ENCODE data around the gene HOXA5.

HOXA5 gene

DNA sequence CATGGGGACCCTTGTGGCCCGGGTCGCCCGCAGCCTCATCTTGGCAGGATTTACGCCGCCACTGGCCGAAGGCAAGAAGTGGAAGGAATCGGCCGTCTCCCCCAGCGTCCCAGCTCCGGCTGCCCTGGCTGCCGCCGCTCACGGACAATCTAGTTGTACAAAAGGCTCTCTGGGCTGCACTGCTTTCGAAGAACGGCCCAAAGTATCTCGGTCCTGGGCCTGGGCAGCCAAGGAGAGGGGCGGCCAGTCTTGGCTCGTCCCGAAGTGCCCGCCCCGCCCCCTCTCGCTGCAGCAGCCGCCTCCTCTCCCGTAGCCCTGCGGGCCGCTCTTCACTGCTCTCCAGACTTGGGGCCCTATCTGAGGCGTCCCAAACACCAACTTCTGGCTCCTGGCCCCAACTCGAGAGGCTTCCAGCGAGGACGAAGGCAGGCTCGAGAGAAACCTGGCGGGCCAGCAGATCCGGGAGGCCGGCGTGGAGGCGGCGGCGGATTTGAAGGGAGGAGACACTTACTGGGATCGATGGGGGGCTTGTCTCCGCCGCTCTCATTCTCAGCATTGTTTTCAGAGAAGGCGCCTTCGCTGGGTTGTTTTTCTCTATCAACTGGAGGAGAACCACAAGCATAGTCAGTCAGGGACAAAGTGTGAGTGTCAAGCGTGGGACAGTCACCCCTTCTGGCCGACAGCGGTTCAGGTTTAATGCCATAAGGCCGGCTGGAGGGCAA, 21.0 kb upstream of the HOXA5 start:
- Histone ChIP-seq H3K9ac (ENCODE audit: low read length in 5 of 5) (peak overlapping the region; percentile 6 to 89 (median 79)), H3K27me3 (ENCODE audit: control insufficient read depth in 5 of 5, insufficient read depth in 4 of 5, low read length in 5 of 5) (peaks cover 0 to 10% (median 2%) of the 10 kb centered on the region in 5 donors), H3K4me3 (ENCODE audit: low read depth in 1 of 5, low read length in 5 of 5) (peak overlapping the region; percentile 80 to 84 (median 81)), H3K27ac (ENCODE audit: low read depth, low read length) (peak overlapping the region; percentile 98), H3K9me3 (ENCODE audit: control insufficient read depth in 5 of 5, low read length in 5 of 5) (no peaks in the 10 kb centered on the region), H3K36me3 (ENCODE audit: control insufficient read depth in 5 of 5, insufficient read depth in 5 of 5, low read length in 5 of 5) (no peaks in the 10 kb centered on the region), H3K4me1 (ENCODE audit: control insufficient read depth in 5 of 5, insufficient read depth in 5 of 5, low read length in 5 of 5) (peaks cover 0 to 94% (median 92%) of the 10 kb centered on the region in 5 donors)

DNA sequence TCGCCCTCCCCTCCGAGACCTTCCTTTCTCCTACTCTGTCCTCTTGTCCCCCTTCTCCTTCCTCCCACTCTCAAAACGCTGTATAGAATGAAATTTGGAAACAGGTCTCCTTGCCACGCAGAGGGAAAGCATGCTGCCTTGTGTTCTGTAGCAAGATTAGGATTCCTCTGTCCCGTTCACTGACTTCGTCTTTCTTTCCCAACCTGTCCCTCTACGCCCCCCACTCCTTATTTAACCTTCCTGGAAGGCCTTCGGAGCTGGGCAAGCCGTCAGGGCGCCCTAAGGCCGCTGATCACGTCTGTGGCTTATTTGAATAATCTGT, 20.5 kb upstream of the HOXA5 start:
- peak overlapping the region; percentile 6 to 89 (median 73) for H3K9ac ChIP-seq (ENCODE audit: low read length in 5 of 5)
- H3K27ac ChIP-seq (ENCODE audit: low read depth, low read length) = peak overlapping the region; percentile 98
- peak overlapping the region; percentile 80 to 84 (median 81) for H3K4me3 ChIP-seq (ENCODE audit: low read depth in 1 of 5, low read length in 5 of 5)
- H3K9me3 ChIP-seq (ENCODE audit: control insufficient read depth in 5 of 5, low read length in 5 of 5) = no peaks in the 10 kb centered on the region
- H3K27me3 ChIP-seq (ENCODE audit: control insufficient read depth in 5 of 5, insufficient read depth in 4 of 5, low read length in 5 of 5) = peaks cover 0 to 11% (median 0%) of the 10 kb centered on the region in 5 donors
- peaks cover 0 to 90% (median 86%) of the 10 kb centered on the region in 5 donors for H3K4me1 ChIP-seq (ENCODE audit: control insufficient read depth in 5 of 5, insufficient read depth in 5 of 5, low read length in 5 of 5)
- no peaks in the 10 kb centered on the region for H3K36me3 ChIP-seq (ENCODE audit: control insufficient read depth in 5 of 5, insufficient read depth in 5 of 5, low read length in 5 of 5)

DNA sequence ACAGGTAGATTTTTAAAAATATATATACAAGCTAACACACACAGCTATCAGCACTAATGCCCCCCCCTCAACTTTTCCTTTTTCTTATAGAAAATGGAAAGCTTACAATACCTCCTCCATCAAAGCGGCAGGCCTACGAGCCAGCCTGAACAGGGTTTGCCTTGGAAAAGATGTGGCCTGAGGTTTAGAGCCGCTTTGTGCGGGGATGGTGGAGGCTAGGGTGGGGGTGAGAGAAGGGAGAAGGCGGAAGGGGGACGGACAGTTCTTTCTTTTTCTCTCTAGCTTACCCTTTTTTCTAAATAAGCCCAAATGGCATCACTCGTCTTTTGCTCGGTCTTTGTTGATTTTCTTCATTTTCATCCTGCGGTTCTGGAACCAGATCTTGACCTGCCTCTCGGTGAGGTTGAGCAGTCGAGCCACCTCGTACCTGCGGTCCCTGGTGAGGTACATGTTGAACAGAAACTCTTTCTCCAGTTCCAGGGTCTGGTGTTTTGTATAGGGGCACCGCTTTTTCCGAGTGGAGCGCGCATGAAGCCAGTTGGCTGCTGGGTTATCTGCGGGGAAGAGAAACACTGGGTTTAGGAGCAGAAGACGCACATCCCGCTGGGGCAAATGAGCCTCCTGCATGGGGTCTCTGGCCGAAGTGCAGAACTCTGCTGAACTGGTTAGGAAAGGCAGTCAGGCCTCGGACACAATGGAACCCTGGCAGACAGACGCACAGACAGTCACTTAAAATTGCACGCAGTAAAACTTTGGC, 20.0 kb upstream of the HOXA5 start:
- peak overlapping the region; percentile 98 for H3K27ac ChIP-seq (ENCODE audit: low read depth, low read length)
- peak overlapping the region; percentile 80 to 84 (median 81) for H3K4me3 ChIP-seq (ENCODE audit: low read depth in 1 of 5, low read length in 5 of 5)
- H3K9me3 ChIP-seq (ENCODE audit: control insufficient read depth in 5 of 5, low read length in 5 of 5) = no peaks in the 10 kb centered on the region
- peaks cover 0 to 10% (median 0%) of the 10 kb centered on the region in 5 donors for H3K27me3 ChIP-seq (ENCODE audit: control insufficient read depth in 5 of 5, insufficient read depth in 4 of 5, low read length in 5 of 5)
- no peaks in the 10 kb centered on the region for H3K36me3 ChIP-seq (ENCODE audit: control insufficient read depth in 5 of 5, insufficient read depth in 5 of 5, low read length in 5 of 5)
- H3K4me1 ChIP-seq (ENCODE audit: control insufficient read depth in 5 of 5, insufficient read depth in 5 of 5, low read length in 5 of 5) = peaks cover 0 to 84% (median 81%) of the 10 kb centered on the region in 5 donors
- peak overlapping the region; percentile 6 to 89 (median 73) for H3K9ac ChIP-seq (ENCODE audit: low read length in 5 of 5)

DNA sequence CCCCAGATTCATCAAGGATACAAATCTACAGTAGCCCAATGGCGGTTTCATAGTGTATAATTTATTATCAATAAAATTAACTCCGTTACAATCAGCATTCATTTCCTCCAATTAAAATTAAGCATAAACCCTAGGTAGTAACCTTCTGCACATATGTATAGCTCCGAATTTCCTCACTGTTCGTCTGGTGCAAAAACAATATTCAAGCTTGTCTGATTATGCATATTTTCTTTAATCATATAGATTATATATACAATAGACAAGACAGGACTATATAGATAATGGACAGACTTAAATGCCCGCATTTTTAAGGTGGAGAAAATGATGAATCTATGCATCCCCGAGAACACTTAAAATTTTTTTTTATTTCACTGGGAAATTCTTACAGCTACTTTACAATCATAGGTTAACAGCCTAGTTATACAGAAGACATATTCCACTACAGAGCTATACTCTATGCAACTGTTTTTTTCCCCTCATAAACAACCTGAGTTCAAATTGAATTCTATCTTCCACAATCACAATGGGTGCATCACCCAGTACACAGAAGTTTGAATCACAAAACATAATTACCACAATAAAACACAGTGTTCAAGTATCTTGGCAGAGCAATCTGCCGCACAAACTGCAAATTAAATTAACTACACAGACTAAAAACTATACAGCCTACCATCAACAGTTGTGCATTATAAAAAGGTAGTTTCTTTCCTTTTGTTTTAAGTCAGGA, 19.2 kb upstream of the HOXA5 start:
- Histone ChIP-seq H3K36me3 (ENCODE audit: control insufficient read depth in 5 of 5, insufficient read depth in 5 of 5, low read length in 5 of 5) (no peaks in the 10 kb centered on the region), H3K4me3 (ENCODE audit: low read depth in 1 of 5, low read length in 5 of 5) (peak overlapping the region in 4 of 5 donors; percentile 80 to 84 (median 81)), H3K9ac (ENCODE audit: low read length in 5 of 5) (peak overlapping the region in 2 of 5 donors; percentile 88 to 89), H3K27me3 (ENCODE audit: control insufficient read depth in 5 of 5, insufficient read depth in 4 of 5, low read length in 5 of 5) (peaks cover 0 to 8% (median 0%) of the 10 kb centered on the region in 5 donors), H3K27ac (ENCODE audit: low read depth, low read length) (peak overlapping the region; percentile 98), H3K4me1 (ENCODE audit: control insufficient read depth in 5 of 5, insufficient read depth in 5 of 5, low read length in 5 of 5) (peaks cover 0 to 77% (median 73%) of the 10 kb centered on the region in 5 donors), H3K9me3 (ENCODE audit: control insufficient read depth in 5 of 5, low read length in 5 of 5) (no peaks in the 10 kb centered on the region)

DNA sequence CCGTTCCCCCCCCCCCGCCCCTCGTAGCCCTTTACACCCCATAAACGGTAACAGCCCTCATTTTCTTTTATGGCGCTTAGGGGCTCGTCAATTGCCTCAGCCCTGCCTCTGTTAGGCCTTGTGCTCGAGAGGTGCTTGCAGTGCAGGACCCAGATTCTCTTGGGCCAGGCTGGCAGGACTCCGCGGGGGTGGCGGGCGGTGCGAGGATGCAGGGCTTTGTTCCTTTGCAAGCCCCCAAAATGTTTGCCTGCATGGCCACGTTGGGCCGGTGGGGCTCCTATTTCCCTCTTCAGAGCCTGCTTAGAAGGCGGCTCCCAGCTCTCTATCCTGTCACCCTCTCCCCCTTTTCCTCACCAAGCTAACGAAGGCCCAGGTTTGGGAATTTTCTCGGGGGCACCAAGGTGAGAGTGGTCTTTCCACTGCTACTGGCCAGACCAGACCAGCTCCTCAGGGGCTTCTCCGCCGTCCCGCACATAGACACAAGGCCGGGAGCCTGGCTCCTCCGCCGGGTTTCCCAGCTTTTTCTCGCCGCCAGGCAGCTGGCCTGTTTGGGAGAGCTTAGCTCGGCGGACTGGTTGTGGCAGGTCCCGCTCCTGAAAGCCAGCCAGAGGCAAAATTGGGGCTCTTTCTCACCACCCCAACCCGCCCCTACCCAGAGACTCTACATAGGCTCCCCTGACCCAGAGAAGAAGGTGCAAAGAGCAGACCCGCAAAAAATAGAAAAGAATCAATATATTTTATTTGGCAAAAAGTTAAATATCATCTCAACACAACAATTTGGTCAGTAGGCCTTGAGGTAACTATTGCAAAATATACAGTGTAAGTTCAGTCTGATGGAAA, 18.5 kb upstream of the HOXA5 start:
- no peaks in the 10 kb centered on the region for H3K9me3 ChIP-seq (ENCODE audit: control insufficient read depth in 5 of 5, low read length in 5 of 5)
- peak overlapping the region in 2 of 5 donors; percentile 88 to 89 for H3K9ac ChIP-seq (ENCODE audit: low read length in 5 of 5)
- H3K4me3 ChIP-seq (ENCODE audit: low read depth in 1 of 5, low read length in 5 of 5) = peak overlapping the region in 3 of 5 donors; percentile 15 to 80 (median 29)
- peaks cover 0 to 8% (median 0%) of the 10 kb centered on the region in 5 donors for H3K27me3 ChIP-seq (ENCODE audit: control insufficient read depth in 5 of 5, insufficient read depth in 4 of 5, low read length in 5 of 5)
- no peaks in the 10 kb centered on the region for H3K36me3 ChIP-seq (ENCODE audit: control insufficient read depth in 5 of 5, insufficient read depth in 5 of 5, low read length in 5 of 5)
- H3K4me1 ChIP-seq (ENCODE audit: control insufficient read depth in 5 of 5, insufficient read depth in 5 of 5, low read length in 5 of 5) = peaks cover 0 to 74% (median 68%) of the 10 kb centered on the region in 5 donors
- peak overlapping the region; percentile 70 for H3K27ac ChIP-seq (ENCODE audit: low read depth, low read length)

DNA sequence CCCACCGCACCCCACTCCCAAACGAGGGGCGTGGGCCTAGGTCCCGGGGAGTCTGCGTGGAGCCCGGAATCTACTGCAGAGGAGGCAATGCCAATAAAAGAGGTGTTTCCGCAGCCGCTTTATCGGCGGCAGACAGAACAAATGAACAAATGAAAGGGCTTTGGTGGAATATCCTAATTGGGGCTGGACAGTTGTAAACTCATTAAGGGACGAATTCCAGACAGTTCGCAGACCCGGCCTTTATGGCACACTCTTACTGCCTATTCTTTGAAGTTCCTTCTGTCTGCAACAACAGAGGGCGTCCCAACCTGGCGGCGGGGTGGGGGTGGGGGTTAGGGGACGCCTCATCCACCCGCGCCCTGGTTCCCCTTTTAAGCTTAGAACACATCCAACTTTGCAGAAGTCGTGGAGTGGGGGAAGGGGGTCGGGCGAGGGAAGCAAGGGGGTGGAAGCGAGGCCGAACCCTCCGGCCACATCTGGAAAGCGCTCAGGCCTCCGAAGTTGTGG, 17.8 kb upstream of the HOXA5 start:
- peak overlapping the region; percentile 69 for H3K27ac ChIP-seq (ENCODE audit: low read depth, low read length)
- H3K9ac ChIP-seq (ENCODE audit: low read length in 5 of 5) = peak overlapping the region in 2 of 5 donors; percentile 53 to 76
- no peaks in the 10 kb centered on the region for H3K9me3 ChIP-seq (ENCODE audit: control insufficient read depth in 5 of 5, low read length in 5 of 5)
- no peaks in the 10 kb centered on the region for H3K36me3 ChIP-seq (ENCODE audit: control insufficient read depth in 5 of 5, insufficient read depth in 5 of 5, low read length in 5 of 5)
- H3K27me3 ChIP-seq (ENCODE audit: control insufficient read depth in 5 of 5, insufficient read depth in 4 of 5, low read length in 5 of 5) = peaks cover 0 to 8% (median 0%) of the 10 kb centered on the region in 5 donors
- peaks cover 0 to 70% (median 63%) of the 10 kb centered on the region in 5 donors for H3K4me1 ChIP-seq (ENCODE audit: control insufficient read depth in 5 of 5, insufficient read depth in 5 of 5, low read length in 5 of 5)
- H3K4me3 ChIP-seq (ENCODE audit: low read depth in 1 of 5, low read length in 5 of 5) = peak overlapping the region; percentile 65 to 86 (median 79)

DNA sequence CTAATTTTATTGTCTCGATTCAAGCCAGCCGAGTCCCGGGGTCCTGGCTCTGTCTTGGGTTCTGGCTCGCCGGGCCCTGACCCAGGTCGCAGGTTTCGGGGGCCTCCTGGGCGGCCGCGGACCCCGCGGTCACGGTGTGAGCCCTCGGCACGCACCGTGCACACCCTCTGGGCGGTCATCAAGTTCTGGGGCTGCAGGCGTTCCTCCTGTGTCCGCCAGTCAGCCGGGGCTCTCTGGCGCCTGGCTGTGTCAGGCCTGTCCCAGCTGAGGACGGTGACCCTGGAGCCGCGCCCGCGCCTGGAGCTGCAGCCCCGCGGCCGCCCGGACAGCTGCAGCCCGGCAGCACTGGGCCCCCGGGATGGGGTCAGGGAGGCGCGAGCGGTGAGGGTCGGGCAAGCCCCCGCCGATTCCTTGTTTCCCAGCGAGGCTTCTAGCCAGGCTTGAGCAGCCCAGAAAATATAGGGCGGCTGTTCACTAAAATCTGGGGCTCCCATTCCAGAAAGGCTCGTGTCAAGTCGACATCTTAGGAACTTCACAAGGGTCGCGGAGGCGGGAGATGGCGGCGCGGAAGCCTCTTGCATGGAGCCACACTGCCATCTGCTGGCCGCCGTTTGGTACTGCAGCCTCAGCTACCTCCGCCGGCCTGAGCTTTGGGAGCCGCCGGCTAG, 17.2 kb upstream of the HOXA5 start:
- Histone ChIP-seq H3K4me3 (ENCODE audit: low read depth in 1 of 5, low read length in 5 of 5) (peak overlapping the region; percentile 59 to 86 (median 79)), H3K27ac (ENCODE audit: low read depth, low read length) (peak overlapping the region; percentile 69), H3K27me3 (ENCODE audit: control insufficient read depth in 5 of 5, insufficient read depth in 4 of 5, low read length in 5 of 5) (peaks cover 0 to 8% (median 0%) of the 10 kb centered on the region in 5 donors), H3K9ac (ENCODE audit: low read length in 5 of 5) (peak overlapping the region in 4 of 5 donors; percentile 37 to 76 (median 58)), H3K9me3 (ENCODE audit: control insufficient read depth in 5 of 5, low read length in 5 of 5) (no peaks in the 10 kb centered on the region), H3K4me1 (ENCODE audit: control insufficient read depth in 5 of 5, insufficient read depth in 5 of 5, low read length in 5 of 5) (peaks cover 0 to 70% (median 62%) of the 10 kb centered on the region in 5 donors), H3K36me3 (ENCODE audit: control insufficient read depth in 5 of 5, insufficient read depth in 5 of 5, low read length in 5 of 5) (no peaks in the 10 kb centered on the region)

DNA sequence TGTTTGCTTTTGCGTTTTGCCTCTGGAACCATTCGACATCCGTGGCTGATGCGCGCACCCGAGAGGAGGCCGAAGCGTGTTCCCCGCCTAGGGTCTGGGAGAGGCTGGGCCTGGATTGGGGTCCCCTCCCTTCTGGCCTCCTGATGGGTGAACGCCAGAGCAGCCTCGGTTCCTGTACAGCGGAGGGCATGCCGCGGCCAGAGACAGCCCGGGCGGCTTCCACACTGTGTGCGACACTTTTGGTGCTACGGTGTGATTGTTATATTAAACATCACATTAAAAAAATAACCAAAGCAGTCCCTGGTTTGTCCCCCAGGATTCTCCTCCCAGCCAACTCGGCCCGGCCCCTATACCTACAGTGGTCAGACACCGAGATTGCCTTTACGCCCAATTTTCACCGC, 16.7 kb upstream of the HOXA5 start:
- Histone ChIP-seq H3K27ac (ENCODE audit: low read depth, low read length) (peak overlapping the region; percentile 69), H3K9ac (ENCODE audit: low read length in 5 of 5) (peak overlapping the region in 4 of 5 donors; percentile 37 to 72 (median 58)), H3K27me3 (ENCODE audit: control insufficient read depth in 5 of 5, insufficient read depth in 4 of 5, low read length in 5 of 5) (peaks cover 0 to 13% (median 0%) of the 10 kb centered on the region in 5 donors), H3K9me3 (ENCODE audit: control insufficient read depth in 5 of 5, low read length in 5 of 5) (no peaks in the 10 kb centered on the region), H3K4me3 (ENCODE audit: low read depth in 1 of 5, low read length in 5 of 5) (peak overlapping the region; percentile 44 to 86 (median 79)), H3K4me1 (ENCODE audit: control insufficient read depth in 5 of 5, insufficient read depth in 5 of 5, low read length in 5 of 5) (peaks cover 0 to 70% (median 63%) of the 10 kb centered on the region in 5 donors), H3K36me3 (ENCODE audit: control insufficient read depth in 5 of 5, insufficient read depth in 5 of 5, low read length in 5 of 5) (no peaks in the 10 kb centered on the region)
